Measurements from ENCODE around the gene POLR1C.
"Not testable (repeated sequence)": the region's sequence is repeated elsewhere in the genome, so short reads cannot be mapped to it uniquely, and the experiment has no call there.

POLR1C gene

DNA sequence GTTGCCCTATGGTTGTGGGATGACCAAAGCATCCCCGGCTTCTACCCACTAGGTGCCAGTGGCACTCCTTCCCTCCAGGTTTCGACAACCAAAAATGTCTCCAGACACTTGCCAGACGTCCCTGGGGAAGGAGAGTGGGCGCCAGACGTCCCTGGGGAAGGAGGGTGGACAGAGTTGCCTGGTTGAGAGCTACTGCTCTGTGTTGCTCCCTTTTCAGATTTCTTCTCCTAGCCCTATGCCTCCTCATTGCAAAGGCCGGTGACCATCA, 19.8 kb upstream of the POLR1C start:
- CTCF ChIA-PET, result interaction anchor here (2.6 to 6.3 kb wide), 2 partner anchors 10 to 12 kb away, joined by 7 to 44 read pairs; no protein-coding TSS in a partner anchor
- no peak overlapping the region for H3K27ac Mint-ChIP-seq

DNA sequence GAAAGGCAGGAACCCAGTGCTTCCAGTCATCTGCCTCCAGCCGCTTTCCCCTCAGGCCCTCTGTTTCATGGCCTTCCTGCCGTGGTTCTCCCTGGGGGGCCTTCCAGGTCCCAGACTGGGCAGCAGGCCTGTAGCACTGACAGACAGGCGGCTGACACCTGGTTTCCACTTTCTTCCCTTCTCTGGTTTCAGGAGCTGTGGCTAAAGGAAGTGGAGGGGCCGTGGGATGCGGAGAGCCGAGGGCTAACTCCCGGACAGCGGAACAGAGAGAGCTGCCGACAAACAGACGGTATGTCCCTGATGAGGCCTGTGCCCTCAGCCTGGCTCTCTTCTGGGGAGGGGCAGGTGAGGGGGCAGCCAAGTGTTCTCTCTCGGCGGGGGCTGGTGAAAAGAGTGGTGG, 19.2 kb upstream of the POLR1C start:
- H3K27me3 Mint-ChIP-seq, result no peaks in the 10 kb centered on the region
- H3K9me3 Mint-ChIP-seq, result no peaks in the 10 kb centered on the region
- no peak for DNase-seq
- H3K27ac Mint-ChIP-seq, result no peak overlapping the region
- H3K4me1 Mint-ChIP-seq, result peaks cover 21% of the 10 kb centered on the region
- CTCF ChIA-PET, result interaction anchor here (6.3 kb wide), 1 partner anchor 9 kb away, joined by 44 read pairs; no protein-coding TSS in a partner anchor
- no peak overlapping the region for H3K4me3 Mint-ChIP-seq
- peaks cover 26% of the 10 kb centered on the region for H3K36me3 Mint-ChIP-seq

More for the DNA sequence above, 19.8 kb upstream of the POLR1C start:
- no peak for DNase-seq
- peaks cover 23% of the 10 kb centered on the region for H3K36me3 Mint-ChIP-seq
- peaks cover 21% of the 10 kb centered on the region for H3K4me1 Mint-ChIP-seq
- H3K9me3 Mint-ChIP-seq, result no peaks in the 10 kb centered on the region
- no peak overlapping the region for H3K4me3 Mint-ChIP-seq
- H3K27me3 Mint-ChIP-seq, result no peaks in the 10 kb centered on the region

DNA sequence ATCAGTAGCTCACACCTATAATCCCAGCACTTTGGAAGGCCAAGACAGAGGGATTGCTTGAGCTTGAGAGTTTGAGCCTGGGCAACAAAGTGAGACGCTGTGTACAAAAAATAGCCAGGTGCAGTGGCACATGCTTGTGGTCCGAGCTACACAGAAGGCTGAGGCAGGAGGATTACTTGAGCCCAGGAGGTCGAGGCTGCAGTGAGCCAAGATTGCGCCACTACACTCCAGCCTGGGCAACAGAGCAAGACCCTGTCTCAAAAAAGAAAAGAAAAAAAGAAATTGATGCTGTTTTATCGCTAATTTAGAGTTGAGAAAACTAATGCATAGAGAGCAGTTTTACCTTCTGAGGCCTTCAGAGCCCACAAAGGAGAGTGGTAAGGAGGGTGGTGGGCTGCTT, 18.6 kb upstream of the POLR1C start:
- not testable (repeated sequence) for H3K4me3 Mint-ChIP-seq, H3K9me3 Mint-ChIP-seq, H3K27me3 Mint-ChIP-seq, H3K27ac Mint-ChIP-seq, DNase-seq
- H3K4me1 Mint-ChIP-seq, result peaks cover 18% of the 10 kb centered on the region
- peaks cover 28% of the 10 kb centered on the region for H3K36me3 Mint-ChIP-seq
- CTCF ChIA-PET, result interaction anchor here (6.3 kb wide), 1 partner anchor 8 kb away, joined by 44 read pairs; no protein-coding TSS in a partner anchor

DNA sequence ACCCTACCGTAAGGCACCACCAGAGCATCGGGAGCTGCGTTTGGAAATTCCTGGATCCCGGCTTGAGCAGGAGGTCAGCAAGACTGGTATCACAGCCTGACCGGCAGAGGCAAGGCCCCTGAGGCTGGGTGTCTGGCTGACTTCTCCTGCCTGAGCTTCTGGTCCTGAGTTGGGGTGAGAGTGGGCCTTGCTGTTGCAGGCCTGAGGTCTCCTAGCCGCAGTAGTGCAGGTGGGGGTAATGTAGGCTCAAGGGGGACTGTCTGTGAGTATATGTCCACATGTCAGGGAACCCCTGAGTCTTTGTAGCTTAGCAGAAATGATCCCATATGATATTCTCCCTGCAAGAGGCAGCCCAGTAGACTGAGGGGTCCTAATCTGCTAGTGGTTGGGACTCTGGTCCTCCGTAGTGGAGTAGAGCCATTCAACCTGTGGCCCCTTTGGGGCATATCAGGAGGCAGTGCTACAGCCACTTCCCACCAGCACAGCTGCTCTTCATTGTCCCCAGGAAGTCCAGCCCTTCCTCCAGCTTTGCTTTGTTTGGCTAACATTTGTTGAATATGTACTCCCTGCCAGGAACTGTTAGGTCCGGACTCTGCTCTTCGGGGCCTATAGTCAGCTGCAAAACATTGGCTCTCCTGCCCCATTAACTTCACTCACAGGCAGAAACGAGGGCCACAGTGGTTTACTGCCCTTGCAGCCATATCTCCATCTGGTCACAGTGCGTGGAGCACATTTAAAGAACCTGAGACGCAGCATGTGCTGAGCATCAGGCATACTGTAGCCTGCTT, 17.7 kb upstream of the POLR1C start:
- no peak for DNase-seq
- Mint-ChIP-seq H3K4me1 (peaks cover 13% of the 10 kb centered on the region), H3K36me3 (peaks cover 33% of the 10 kb centered on the region), H3K4me3 (no peak overlapping the region), H3K9me3 (no peaks in the 10 kb centered on the region), H3K27me3 (no peaks in the 10 kb centered on the region), H3K27ac (no peak overlapping the region)
- CTCF ChIA-PET, result interaction anchor here (0.9 kb wide), 1 partner anchor 8 kb away, joined by 3 read pairs; no protein-coding TSS in a partner anchor

DNA sequence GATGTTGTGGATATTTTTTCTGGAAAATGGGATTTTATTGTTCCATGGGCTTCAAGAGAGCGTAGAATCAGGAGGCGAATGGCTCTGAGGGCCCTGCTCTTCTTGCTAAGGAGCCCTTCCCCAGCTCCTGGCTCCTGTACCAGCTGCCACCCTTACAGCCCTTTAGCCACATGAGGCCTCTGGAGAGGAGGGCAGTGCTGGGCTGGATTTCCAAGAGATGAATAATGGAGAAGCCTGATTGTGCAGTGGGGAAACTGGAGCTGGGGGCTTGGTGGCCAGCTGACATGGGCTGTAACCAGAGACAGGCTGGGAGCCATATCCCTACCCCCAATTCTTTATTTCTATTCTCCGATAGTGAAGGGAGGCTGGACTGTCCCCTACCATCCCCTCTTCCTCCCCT, 16.0 kb upstream of the POLR1C start:
- Mint-ChIP-seq H3K4me1 (no peaks in the 10 kb centered on the region), H3K27me3 (no peaks in the 10 kb centered on the region), H3K27ac (no peak overlapping the region), H3K9me3 (no peaks in the 10 kb centered on the region), H3K36me3 (peaks cover 40% of the 10 kb centered on the region), H3K4me3 (no peak overlapping the region)
- CTCF ChIA-PET, result interaction anchor here (1.0 kb wide), 1 partner anchor 105 kb away, joined by 3 read pairs; no protein-coding TSS in a partner anchor
- DNase-seq, result no peak

DNA sequence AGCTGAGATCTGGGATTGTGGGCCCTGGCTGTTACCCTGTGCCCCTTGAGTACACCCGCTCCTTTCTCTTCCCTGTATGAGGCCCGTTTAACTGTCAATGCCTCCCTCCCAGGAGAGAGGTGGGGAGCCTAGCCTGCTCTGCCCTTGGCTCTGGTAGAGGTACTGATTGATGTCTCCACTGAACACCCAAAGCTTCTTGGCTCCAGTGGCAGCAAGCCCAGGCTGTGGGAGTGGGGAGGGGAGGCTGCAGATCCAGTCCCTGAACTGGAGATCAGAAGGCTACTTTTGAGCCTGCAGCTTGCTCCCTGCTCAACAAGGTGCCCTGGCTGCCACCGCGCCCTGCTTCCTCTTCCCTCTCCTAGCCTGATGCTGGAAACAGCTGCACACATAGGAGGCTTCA, 14.2 kb upstream of the POLR1C start:
- Mint-ChIP-seq H3K36me3 (peaks cover 43% of the 10 kb centered on the region), H3K27ac (no peak overlapping the region), H3K4me1 (peaks cover 2% of the 10 kb centered on the region), H3K4me3 (no peak overlapping the region), H3K9me3 (no peaks in the 10 kb centered on the region), H3K27me3 (peaks cover 10% of the 10 kb centered on the region)
- no peak for DNase-seq
- CTCF ChIA-PET, result no interaction called here

DNA sequence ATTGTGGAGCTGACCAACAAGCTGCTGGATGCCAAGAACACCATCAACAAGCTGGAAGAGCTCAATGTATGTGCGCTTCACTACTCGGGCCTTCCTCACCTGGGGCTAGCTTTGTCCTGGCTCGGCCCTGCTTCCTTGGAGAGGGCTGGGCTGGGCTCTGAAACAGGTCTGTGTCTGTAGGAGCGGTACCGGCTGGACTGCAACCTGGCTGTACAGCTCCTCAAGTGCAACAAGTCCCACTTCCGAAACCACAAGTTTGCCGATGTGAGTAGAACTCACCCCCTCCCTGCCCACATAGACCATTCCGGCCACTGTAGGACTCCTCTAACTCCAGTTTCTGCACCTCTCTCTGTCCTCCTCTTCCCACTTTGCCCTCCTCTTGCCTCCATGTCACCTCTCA, 13.4 kb upstream of the POLR1C start:
- Mint-ChIP-seq H3K4me1 (peaks cover 2% of the 10 kb centered on the region), H3K36me3 (peaks cover 41% of the 10 kb centered on the region), H3K27ac (no peak overlapping the region), H3K4me3 (no peak overlapping the region), H3K9me3 (no peaks in the 10 kb centered on the region), H3K27me3 (peaks cover 18% of the 10 kb centered on the region)
- CTCF ChIA-PET, result interaction anchor here (0.7 kb wide), 1 partner anchor 38 kb away, joined by 3 read pairs; no protein-coding TSS in a partner anchor
- no peak for DNase-seq

DNA sequence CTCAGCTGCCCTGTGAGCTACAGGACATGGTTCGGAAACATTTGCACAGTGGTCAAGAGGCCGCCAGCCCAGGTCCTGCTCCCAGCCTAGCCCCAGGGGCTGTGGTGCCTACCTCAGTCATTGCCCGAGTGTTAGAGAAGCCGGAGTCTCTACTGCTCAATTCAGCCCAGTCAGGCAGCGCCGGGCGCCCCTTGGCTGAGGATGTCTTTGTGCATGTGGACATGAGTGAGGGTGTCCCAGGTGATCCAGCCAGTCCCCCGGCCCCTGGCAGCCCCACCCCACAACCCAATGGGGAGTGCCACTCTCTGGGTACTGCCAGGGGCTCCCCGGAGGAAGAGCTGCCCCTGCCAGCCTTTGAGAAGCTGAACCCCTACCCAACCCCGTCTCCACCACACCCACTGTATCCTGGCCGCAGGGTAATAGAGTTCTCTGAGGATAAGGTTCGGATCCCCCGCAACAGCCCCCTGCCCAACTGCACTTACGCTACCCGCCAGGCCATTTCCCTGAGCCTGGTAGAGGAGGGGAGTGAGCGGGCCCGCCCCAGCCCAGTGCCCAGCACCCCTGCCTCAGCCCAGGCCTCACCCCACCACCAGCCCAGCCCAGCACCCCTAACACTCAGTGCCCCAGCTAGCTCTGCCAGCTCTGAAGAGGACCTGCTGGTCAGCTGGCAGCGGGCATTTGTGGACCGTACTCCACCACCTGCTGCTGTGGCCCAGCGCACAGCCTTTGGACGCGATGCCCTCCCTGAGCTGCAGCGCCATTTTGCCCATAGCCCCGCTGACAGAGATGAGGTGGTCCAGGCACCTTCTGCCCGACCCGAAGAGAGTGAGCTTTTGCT, 11.9 kb upstream of the POLR1C start:
- Mint-ChIP-seq H3K36me3 (peaks cover 36% of the 10 kb centered on the region), H3K9me3 (no peaks in the 10 kb centered on the region), H3K27me3 (peaks cover 33% of the 10 kb centered on the region), H3K4me3 (no peak overlapping the region), H3K4me1 (peaks cover 8% of the 10 kb centered on the region), H3K27ac (no peak overlapping the region)
- CTCF ChIA-PET, result interaction anchor here (0.6 to 4.9 kb wide), 16 partner anchors 9 to 361 kb away, joined by 3 to 46 read pairs (median 4); partner anchors contain the start of genes CRIP3 and DLK2
- no peak for DNase-seq

DNA sequence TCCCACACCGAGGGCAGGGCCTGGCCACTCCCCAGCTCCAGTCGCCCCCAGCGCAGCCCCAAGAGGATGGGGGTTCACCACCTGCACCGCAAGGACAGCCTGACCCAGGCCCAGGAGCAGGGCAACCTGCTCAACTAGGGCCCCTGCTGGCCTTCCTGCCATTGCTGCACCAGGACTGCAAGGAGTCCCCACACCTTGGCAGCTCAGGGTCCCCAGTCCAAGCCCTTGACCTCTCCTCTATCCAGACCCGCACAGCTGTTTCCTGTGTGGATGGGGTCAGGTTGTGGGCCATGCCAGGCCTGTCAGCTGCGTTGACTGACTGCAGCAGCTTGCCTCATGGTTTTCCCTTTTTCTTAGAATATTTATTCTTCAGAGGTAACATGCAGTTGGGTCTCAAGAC, 11.2 kb upstream of the POLR1C start:
- H3K4me1 Mint-ChIP-seq, result peaks cover 10% of the 10 kb centered on the region
- no peak for DNase-seq
- H3K4me3 Mint-ChIP-seq, result no peak overlapping the region
- peaks cover 30% of the 10 kb centered on the region for H3K36me3 Mint-ChIP-seq
- H3K9me3 Mint-ChIP-seq, result no peaks in the 10 kb centered on the region
- CTCF ChIA-PET, result interaction anchor here (0.6 to 4.9 kb wide), 31 partner anchors 10 to 561 kb away, joined by 3 to 46 read pairs (median 5); partner anchors contain the start of genes CRIP3, DLK2, DNPH1 and POLR1C
- H3K27me3 Mint-ChIP-seq, result peaks cover 34% of the 10 kb centered on the region
- no peak overlapping the region for H3K27ac Mint-ChIP-seq

DNA sequence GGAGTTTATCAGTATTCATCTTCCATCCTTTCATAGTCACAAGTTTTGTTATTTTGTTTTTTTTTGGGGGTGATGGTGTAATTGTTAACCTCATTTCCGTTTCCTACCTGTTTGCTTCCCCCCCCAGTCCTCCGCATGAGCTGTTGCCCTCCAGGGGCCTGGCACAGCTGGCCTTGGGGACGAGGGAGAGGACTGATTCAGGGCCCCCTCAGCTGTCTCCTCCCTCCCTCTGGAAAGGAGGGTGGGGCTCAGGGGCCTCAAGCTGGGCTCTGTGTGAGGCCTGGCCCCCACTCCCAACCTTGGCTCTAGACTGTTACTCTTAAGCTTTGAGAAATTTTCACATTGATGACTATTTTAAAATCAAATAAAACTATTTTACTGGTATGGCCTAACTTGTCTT, 10.7 kb upstream of the POLR1C start:
- H3K9me3 Mint-ChIP-seq, result no peaks in the 10 kb centered on the region
- H3K36me3 Mint-ChIP-seq, result peaks cover 32% of the 10 kb centered on the region
- H3K4me3 Mint-ChIP-seq, result no peak overlapping the region
- DNase-seq, result no peak
- CTCF ChIA-PET, result interaction anchor here (0.7 to 4.9 kb wide), 34 partner anchors 11 to 605 kb away, joined by 3 to 46 read pairs (median 5); partner anchors contain the start of genes CRIP3, DLK2, DNPH1 and POLR1C
- peaks cover 34% of the 10 kb centered on the region for H3K27me3 Mint-ChIP-seq
- H3K4me1 Mint-ChIP-seq, result peaks cover 10% of the 10 kb centered on the region
- no peak overlapping the region for H3K27ac Mint-ChIP-seq

DNA sequence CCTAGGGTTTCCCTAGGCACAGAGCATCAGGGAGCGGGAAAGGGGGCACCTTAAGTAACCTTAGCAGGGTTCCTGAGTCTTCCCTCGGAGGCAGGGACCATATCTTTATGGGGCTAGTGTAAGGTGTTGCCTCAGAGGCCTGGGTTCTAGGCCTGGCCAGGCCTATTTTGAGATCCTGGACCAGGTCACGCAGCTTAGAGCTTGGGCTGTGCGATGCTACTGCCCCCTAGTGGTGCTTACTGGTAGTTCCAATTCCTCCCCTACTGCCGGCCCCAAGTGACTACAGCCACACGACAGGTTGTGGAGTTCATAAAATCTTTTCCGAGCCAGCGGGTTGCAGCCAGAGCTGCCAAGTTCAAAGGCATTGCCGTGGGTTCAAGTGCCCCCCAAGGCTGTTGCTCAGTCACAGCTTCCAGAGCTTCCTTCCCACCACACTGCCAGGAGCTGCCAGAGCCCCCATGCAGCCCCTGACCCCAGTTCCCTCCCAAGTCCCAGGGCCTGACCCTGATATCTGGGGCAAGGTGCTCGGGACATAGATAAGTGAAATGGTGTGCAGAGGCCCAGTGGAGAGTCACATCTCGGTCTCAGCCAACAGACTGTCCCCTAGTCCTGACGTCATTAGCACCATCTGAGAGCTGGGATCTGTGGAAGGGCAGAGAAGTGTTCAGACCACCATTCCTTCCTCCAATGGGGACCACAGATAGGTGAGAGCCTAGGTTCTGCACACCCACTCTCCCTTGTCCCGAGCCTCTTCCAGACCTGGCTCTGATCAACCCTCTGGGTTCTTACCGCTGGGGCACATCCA, 10.0 kb upstream of the POLR1C start:
- Mint-ChIP-seq H3K4me1 (peaks cover 13% of the 10 kb centered on the region), H3K27me3 (peaks cover 34% of the 10 kb centered on the region), H3K36me3 (peaks cover 31% of the 10 kb centered on the region), H3K4me3 (no peak overlapping the region), H3K9me3 (no peaks in the 10 kb centered on the region), H3K27ac (no peak overlapping the region)
- DNase-seq, result peak; percentile 85
- CTCF ChIA-PET, result interaction anchor here (0.8 to 4.9 kb wide), 37 partner anchors 7 to 606 kb away, joined by 3 to 46 read pairs (median 5); partner anchors contain the start of genes CRIP3, DLK2, DNPH1 and POLR1C

DNA sequence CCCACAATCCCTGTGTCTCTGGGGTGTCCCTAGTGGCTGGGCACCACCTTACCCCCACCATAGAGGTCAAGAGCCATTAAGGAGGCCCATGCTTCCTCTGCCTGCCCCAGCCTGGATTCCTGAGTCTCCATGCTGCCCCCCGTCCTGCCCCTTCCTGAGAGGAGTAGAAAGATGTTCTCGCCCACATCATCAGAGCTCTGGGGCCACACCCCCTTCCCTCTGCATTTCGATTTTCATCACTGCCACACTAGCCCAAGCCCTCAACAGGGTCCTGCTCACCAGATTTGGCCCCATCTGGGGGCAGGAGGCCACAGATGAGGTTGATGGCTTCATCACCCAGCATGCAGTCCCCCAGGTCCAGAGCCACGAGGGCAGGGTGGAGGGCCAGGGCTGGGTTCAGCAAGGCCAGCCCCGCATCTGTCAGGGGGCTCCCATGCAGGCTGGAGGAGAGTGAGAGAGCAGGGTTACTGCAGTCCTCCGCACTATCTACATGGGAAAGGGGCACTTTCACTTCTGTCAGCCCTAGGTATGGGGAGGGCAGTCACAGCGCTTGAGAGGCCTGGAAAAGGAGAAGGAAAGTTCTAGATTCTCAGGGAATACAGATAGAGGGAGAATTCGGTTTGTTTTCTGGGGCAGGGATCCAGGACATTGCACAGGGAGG, 8.3 kb upstream of the POLR1C start:
- no peak for DNase-seq
- Mint-ChIP-seq H3K4me3 (peak overlapping the region; percentile 73), H3K9me3 (no peaks in the 10 kb centered on the region), H3K4me1 (peaks cover 17% of the 10 kb centered on the region), H3K36me3 (peaks cover 34% of the 10 kb centered on the region), H3K27me3 (peaks cover 34% of the 10 kb centered on the region), H3K27ac (no peak overlapping the region)
- CTCF ChIA-PET, result interaction anchor here (1.4 to 4.9 kb wide), 9 partner anchors 8 to 279 kb away, joined by 3 to 46 read pairs (median 17); partner anchors contain the start of genes CRIP3, DLK2, DNPH1 and POLR1C
